GM20000 (cell line): ENCODE data around the gene GPC6.

Source experiments
- DNase-seq: peaks from one replicate; pipeline ENCODE4 v3.0.0; 2012; ENCODE audit warnings: low spot score
- CTCF ChIP-seq: IDR thresholded peaks from 2 replicates; pipeline ENCODE4 v1.5.1; 2012; ENCODE audit warnings: mild to moderate bottlenecking, control low read depth; ENCODE audit errors: extremely low read depth, missing control alignments

The GPC6 gene

GRCh38 chr13:94345374-94346195 lies 1119.0 kb downstream of the GPC6 start:
- no peak for DNase-seq
- no peak for TF ChIP-seq CTCF

- DNase-seq = no peak
- TF ChIP-seq CTCF = no peak
These were observed 1119.8 kb downstream of the GPC6 start for GRCh38 chr13:94346261-94347019.

GRCh38 chr13:94351292-94351990 lies 1124.8 kb downstream of the GPC6 start:
- TF ChIP-seq CTCF = no peak
- no peak for DNase-seq

- TF ChIP-seq CTCF = no peak
- no peak for DNase-seq
These were observed 1125.5 kb downstream of the GPC6 start for GRCh38 chr13:94352057-94352456.

- no peak for TF ChIP-seq CTCF
- DNase-seq = no peak
These were observed 1126.6 kb downstream of the GPC6 start for GRCh38 chr13:94353167-94353710.

GRCh38 chr13:94359875-94360274 lies 1133.3 kb downstream of the GPC6 start:
- no peak for TF ChIP-seq CTCF
- no peak for DNase-seq

- DNase-seq = peak; percentile 71
These were observed 1135.9 kb downstream of the GPC6 start for GRCh38 chr13:94362411-94362909.

More at GRCh38 chr13:94362411-94362909, 1135.9 kb downstream of the GPC6 start:
- TF ChIP-seq CTCF = peak; percentile 76
